AG04449 (cell line): ENCODE results near the gene SFN.

Source experiments
- CTCF ChIA-PET: fragments of 350-600 bp; formaldehyde crosslinking; extraction: SDS; loops from one replicate; lab custom pipeline; 2021; ENCODE audit warnings: antibody characterized with exemption; lab: Yijun Ruan, JAX
- POLR2A ChIA-PET: fragments of 400-600, 350-600 bp; formaldehyde crosslinking; extraction: SDS; loops from one replicate; lab custom pipeline; 2020; ENCODE audit warnings: antibody characterized with exemption, inconsistent platforms; lab: Yijun Ruan, JAX
- DNase-seq: peaks from one replicate; pipeline ENCODE4 v3.0.0-alpha.2; 2010; ENCODE audit warnings: low read depth, low spot score
- H3K4me3 ChIP-seq: 2 replicates; pipeline ENCODE4 v1.5.1; 2011; ENCODE audit warnings: low read depth, mild to moderate bottlenecking, control low read depth, low read length
- TF ChIP-seq, protein P1 (sequence below): IDR thresholded peaks from one replicate; pipeline ENCODE4 v1.5.1; 2011; ENCODE audit warnings: mild to moderate bottlenecking, moderate library complexity, low read length, control low read depth, inconsistent platforms; ENCODE audit not compliant: insufficient read depth; ENCODE audit errors: missing control alignments

SFN gene

DNA sequence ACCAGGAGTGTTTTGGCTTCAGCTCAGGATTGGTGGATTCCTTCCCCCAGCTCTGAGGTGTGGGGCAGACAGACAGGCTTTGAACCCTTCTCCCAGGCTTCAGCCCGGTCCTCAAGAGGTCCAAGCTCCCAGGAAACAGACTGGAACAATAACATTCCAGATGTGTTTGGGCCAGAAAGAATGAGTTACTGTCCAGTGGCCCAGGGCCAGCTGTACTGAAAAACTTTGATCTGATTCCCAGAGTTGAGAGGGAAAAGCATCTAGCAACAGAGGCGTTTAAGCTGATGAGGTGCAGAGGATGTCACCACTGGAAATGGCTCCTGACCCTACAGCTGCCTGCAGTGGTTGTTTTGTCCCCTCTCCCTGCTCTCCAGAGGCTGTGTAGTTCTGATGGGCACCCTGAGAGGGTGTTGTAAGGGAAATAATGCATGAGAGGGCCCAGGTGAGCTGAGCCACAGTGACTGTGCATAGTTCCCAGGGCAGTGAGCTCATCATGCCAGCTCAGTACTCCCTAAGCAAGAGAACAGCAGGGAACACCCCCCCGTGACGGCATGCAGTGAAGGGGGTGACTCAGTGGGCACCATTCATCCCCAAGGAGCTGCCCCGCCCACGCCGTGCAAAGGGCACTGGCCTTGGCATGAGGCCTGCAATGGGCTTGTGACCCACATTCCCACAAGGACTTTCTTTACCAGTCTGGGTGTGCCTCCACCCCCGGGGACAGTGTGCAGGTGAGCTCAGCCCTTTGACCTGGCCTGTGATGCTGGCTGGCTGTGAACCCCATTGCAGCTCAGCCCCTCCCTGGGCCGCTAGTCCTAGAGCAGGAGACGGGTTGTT lies 13.8 kb upstream of the SFN start:
- peak; percentile 24 for DNase-seq
- ChIA-PET CTCF (interaction anchor here (0.9 to 5.0 kb wide), 16 partner anchors 11 to 249 kb away, joined by 3 to 52 read pairs (median 6); partner anchors contain the start of genes GPN2, SFN and ZDHHC18), POLR2A (interaction anchor here (0.7 to 1.8 kb wide), 2 partner anchors 17 to 51 kb away, joined by 3 to 5 read pairs; partner anchors contain the start of gene GPATCH3)
- no peak overlapping the region for H3K4me3 ChIP-seq
- TF ChIP-seq, protein P1, sequence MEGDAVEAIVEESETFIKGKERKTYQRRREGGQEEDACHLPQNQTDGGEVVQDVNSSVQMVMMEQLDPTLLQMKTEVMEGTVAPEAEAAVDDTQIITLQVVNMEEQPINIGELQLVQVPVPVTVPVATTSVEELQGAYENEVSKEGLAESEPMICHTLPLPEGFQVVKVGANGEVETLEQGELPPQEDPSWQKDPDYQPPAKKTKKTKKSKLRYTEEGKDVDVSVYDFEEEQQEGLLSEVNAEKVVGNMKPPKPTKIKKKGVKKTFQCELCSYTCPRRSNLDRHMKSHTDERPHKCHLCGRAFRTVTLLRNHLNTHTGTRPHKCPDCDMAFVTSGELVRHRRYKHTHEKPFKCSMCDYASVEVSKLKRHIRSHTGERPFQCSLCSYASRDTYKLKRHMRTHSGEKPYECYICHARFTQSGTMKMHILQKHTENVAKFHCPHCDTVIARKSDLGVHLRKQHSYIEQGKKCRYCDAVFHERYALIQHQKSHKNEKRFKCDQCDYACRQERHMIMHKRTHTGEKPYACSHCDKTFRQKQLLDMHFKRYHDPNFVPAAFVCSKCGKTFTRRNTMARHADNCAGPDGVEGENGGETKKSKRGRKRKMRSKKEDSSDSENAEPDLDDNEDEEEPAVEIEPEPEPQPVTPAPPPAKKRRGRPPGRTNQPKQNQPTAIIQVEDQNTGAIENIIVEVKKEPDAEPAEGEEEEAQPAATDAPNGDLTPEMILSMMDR, result no peak

DNA sequence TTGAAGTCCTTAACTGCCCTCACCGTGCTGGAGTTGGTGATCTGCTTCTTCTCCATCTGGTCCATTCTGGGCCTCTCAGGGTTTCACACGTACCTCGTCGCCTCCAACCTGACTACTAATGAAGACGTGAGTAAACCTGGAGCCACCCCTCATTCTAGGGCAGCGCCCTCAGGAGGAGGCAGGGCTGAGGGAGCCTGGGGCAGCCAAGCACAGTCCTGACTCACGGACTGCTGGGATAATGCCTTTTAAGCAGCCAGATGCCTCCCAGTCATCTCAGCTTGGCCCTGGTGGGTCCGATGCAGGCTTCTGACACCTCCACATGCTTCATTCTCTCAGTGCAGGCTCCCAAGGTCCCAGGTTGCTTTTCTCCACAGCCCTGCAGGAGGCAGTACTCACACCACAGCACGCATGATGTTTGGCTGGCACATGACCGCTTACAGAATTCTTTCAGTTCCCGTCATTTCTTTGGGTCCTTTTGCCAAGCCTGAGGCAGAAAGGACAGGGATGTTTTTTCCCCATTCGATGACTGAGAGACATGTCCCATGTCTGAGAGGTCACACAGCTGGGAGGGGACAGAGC lies 11.8 kb upstream of the SFN start:
- H3K4me3 ChIP-seq, result no peak overlapping the region
- DNase-seq, result no peak
- ChIA-PET CTCF (interaction anchor here (0.9 to 5.0 kb wide), 11 partner anchors 9 to 253 kb away, joined by 3 to 52 read pairs (median 4); partner anchors contain the start of gene SFN), POLR2A (no interaction called here)
- TF ChIP-seq, protein P1, result no peak

DNA sequence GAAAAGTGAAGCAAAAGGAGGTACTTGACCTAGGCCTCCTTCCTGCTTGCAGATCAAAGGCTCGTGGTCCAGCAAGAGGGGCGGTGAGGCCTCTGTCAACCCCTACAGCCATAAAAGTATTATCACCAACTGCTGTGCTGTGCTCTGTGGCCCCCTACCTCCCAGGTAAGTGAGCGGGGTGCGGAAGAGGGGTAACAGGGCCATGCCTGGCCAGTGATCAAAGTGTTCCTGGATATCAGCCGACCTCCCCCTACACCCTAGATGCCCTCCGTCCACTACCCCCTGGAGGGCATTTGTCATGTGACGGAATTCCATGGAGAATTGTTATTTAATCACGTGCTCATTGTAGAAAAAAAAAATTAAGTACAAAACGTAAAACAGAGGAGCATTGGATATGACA lies 10.2 kb upstream of the SFN start:
- ChIA-PET POLR2A (no interaction called here), CTCF (interaction anchor here (1.0 to 5.0 kb wide), 10 partner anchors 7 to 56 kb away, joined by 3 to 52 read pairs (median 4); partner anchors contain the start of gene SFN)
- no peak overlapping the region for H3K4me3 ChIP-seq
- DNase-seq, result no peak
- TF ChIP-seq, protein P1, result no peak

DNA sequence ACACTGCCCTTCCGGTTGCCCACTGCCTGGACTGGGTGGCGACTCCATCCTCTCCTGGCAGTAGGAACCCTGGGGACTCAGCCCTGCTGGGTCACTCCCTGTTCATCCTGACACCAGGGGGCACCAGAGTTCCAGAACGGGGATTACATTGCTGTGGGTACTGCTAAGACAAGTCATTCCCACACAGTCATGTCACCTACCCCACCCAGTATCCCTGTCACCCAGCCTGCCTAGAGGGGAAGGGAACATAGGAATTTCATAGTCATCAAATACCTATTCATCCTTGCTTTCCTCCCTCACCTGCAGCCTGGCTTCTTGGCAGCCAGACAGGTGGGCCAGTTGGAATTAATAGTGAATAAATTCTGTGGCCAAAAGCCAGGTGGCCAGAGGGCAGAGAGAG lies 9.8 kb upstream of the SFN start:
- TF ChIP-seq, protein P1, result peak; percentile 88
- ChIA-PET POLR2A (no interaction called here), CTCF (interaction anchor here (0.9 to 4.1 kb wide), 6 partner anchors 9 to 34 kb away, joined by 3 to 27 read pairs (median 4); no protein-coding TSS in a partner anchor)
- peak; percentile 26 for DNase-seq
- H3K4me3 ChIP-seq, result no peak overlapping the region

DNA sequence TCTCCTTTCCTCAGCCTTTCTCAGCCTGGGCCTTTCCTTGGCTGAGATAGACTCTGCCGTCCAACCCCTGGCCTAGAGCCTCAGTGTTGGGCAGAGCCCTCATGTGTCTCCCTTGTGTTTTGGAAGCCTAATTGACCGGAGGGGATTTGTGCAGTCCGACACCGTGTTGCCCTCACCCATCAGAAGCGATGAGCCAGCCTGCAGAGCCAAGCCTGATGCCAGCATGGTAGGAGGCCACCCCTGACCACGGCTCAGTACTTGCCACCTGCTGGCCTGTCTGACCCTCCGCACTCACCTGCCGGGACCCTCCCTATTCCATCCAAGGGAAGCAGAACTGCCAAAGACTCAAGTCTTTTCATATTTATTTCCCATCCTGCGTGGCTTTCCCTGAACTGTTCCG lies 9.3 kb upstream of the SFN start:
- DNase-seq, result no peak
- ChIA-PET POLR2A (no interaction called here), CTCF (interaction anchor here (0.8 to 4.1 kb wide), 7 partner anchors 8 to 33 kb away, joined by 3 to 27 read pairs (median 3); no protein-coding TSS in a partner anchor)
- TF ChIP-seq, protein P1, result no peak
- H3K4me3 ChIP-seq, result no peak overlapping the region

DNA sequence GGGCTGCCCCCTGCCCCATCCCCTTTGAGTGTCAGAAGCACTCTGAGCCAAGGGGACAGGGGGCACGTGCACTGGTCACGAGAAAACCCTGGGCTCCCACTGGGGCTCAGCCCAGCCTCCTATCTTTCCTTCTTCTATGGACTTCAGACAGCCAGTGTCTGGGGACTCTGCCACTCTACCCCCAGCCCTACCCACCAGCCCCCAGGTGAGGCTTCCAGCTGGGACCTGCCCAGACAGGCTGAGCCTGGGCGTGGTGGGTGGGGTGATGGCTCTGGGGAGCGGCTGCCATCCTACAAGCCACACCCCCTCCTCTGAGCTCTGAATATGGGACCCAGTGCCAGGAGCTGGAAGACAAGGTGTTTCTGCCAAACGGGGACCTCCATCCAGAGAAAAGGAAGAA lies 8.0 kb upstream of the SFN start:
- ChIA-PET POLR2A (interaction anchor here (1.6 kb wide), 1 partner anchor 27 kb away, joined by 3 read pairs; no protein-coding TSS in a partner anchor), CTCF (interaction anchor here (0.8 to 4.1 kb wide), 9 partner anchors 10 to 252 kb away, joined by 3 to 27 read pairs (median 4); no protein-coding TSS in a partner anchor)
- no peak overlapping the region for H3K4me3 ChIP-seq
- TF ChIP-seq, protein P1, result no peak
- DNase-seq, result no peak
